Heart right ventricle (tissue), 16 donors: Measurements from ENCODE around the gene PLGRKT. TPM values are rescaled to one million over a fixed set of nuclear protein-coding genes. Genes with fewer than 3 reads are reported as not detected.
"Not testable (repeated sequence)": the region's sequence is repeated elsewhere in the genome, so short reads cannot be mapped to it uniquely, and the experiment has no call there.

ENCODE experiments used
- ATAC-seq, 8 donors: fragments of 200-7000 bp; cut with Tn5 transposase; one replicate each; pipeline ENCODE4 v1.9.1; 2020; ENCODE audit warnings: mild to moderate bottlenecking in 8 of 8, moderate library complexity in 8 of 8, moderate number of reproducible peaks in 1 of 8
- DNase-seq, 2 donors: peaks; one replicate each; pipeline ENCODE4 v3.0.0-alpha.2; 2020
- H3K27ac ChIP-seq, 10 donors: fragments of 200-600 bp; sonication (generic) in 2 of 10; one replicate each; pipeline versions ENCODE4 v1.5.0 to v1.8.0; 2020 to 2022; ENCODE audit warnings: mild to moderate bottlenecking in 3 of 10
- H3K27me3 ChIP-seq, 7 donors: fragments of 200-600 bp; one replicate each; pipeline ENCODE4 v1.8.0; 2021 to 2022; ENCODE audit warnings: mild to moderate bottlenecking in 2 of 7
- H3K36me3 ChIP-seq, 9 donors: fragments of 200-600 bp; sonication (generic) in 1 of 9; one replicate each; pipeline versions ENCODE4 v1.5.0 to v1.8.0; 2020 to 2022; ENCODE audit warnings: mild to moderate bottlenecking in 2 of 9
- H3K4me1 ChIP-seq, 9 donors: fragments of 200-600 bp; sonication (generic) in 1 of 9; one replicate each; pipeline versions ENCODE4 v1.5.0 to v1.8.0; 2020 to 2022; ENCODE audit warnings: mild to moderate bottlenecking in 4 of 9
- H3K4me3 ChIP-seq, 10 donors: fragments of 200-600 bp; sonication (generic) in 2 of 10; one replicate each; pipeline versions ENCODE4 v1.5.0 to v1.8.0; 2020 to 2022; ENCODE audit warnings: mild to moderate bottlenecking in 7 of 10, moderate library complexity in 2 of 10
- H3K9me3 ChIP-seq, 11 donors: fragments of 200-600 bp in 10 of 11; sonication (generic) in 2 of 11; one replicate each; pipeline versions ENCODE4 v1.5.0 to v1.8.0; 2013 to 2022; ENCODE audit warnings: mild to moderate bottlenecking in 2 of 11, control low read depth in 1 of 11, moderate library complexity in 1 of 11
- WGBS, 2 donors: extraction: QIAGEN DNeasy Blood & Tissue Kit; methylation state at CpG; one replicate each; pipeline ENCODE4 v1.1.7; 2013; ENCODE audit warnings: inconsistent platforms in 1 of 2; 5-methylcytosine and 5-hydroxymethylcytosine counted together
- intact Hi-C, 10 donors: fragments of 100-400 bp; cut with DNase I; formaldehyde crosslinking; loops; one replicate each; pipeline versions ENCODE4 v1.11.1 to v1.14.2; 2022
- polyA plus RNA-seq, 2 donors: library from polyadenylated mRNA; stranded (reverse); fragments of 200-250 nt; gene quantifications; one replicate each; pipeline ENCODE4 v1.2.3, GENCODE V29; 2013
- total RNA-seq, 10 donors: library from RNA; stranded (reverse); fragmentation: NEBNext Ultra II Directional in 3 of 10; extraction: Animal tissue kit (Norgen Biotek cat#: 25700) in 3 of 10; gene quantifications; one replicate each; pipeline versions ENCODE4 v1.2.1 to v1.2.4, GENCODE V29; 2021 to 2023
- TF ChIP-seq, protein P1 (sequence below), 9 donors: fragments of 200-600 bp; sonication (generic) in 2 of 9; IDR thresholded peaks; one replicate each; pipeline versions ENCODE4 v1.5.0 to v1.8.0; 2021 to 2022; ENCODE audit warnings: antibody characterized with exemption in 9 of 9, mild to moderate bottlenecking in 5 of 9, moderate library complexity in 1 of 9
- donor health status: Arrhythmogenic right ventricular cardiomyopathy.
- donor health status: ischemic (EF 13 %, LVEDD 7.1; RV severe dilation, severe dysfunction).
- donor health status: healthy with polysubstance abuse.
- donor health status: DM: no; HTN: yes; CAD: no.
- donor health status: DM: no; HTN: no; CAD: no.
- donor health status: ischemic (EF 25% LVEDD 6.9; RV normal size, moderate dysfunction).
- donor health status: ischemic (EF 25% LVEDD 5.7; RV mildly dilated, moderate dysfunction).
- donor health status: healthy.
- donor health status: DM: yes; HTN: yes; CAD: no.
- donor health status: Ischemic cardiomyopathy.
- donor health status: ischemic (EF 35%, LVEDD 5.7; RV mildly dilated, moderate dysfunction).
- donor health status: nonischemic (EF 11% LVEDD 7.7; RV severe dilation, severe dysfunction).
- donor health status: DM: yes; HTN: yes; CAD: no.
- donor health status: PGD.
- donor health status: ischemic (EF 29% LVEDD 5.4; RV normal size, mild dysfunction).
- donor health status: nonischemic (EF 23%, LVEDD 6.1; RV moderate dilation, normal function).

The PLGRKT gene
- total and polyA plus RNA-seq, 12 donors, result 11.8 to 53.0 (median 35.9) TPM

DNA sequence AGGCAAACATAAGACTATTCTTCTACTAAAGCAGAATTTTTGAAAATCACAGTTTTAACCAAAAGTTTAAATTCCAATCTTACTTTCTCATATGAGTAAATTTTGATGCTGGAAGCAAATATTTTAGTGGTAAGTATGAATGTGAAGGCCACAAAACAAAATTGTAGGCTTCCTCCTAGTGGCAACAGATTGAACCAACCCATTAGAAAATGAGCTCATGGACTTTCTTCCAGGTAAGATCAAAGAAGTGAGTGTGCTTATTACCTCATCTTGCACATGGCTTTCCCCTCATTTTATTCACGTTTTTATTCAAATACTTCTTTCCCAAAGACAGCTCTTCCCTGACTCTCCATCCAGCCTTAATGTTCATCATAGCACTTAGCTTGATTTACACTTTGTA is 116.7 kb downstream of the PLGRKT start:
- TF ChIP-seq, protein P1, sequence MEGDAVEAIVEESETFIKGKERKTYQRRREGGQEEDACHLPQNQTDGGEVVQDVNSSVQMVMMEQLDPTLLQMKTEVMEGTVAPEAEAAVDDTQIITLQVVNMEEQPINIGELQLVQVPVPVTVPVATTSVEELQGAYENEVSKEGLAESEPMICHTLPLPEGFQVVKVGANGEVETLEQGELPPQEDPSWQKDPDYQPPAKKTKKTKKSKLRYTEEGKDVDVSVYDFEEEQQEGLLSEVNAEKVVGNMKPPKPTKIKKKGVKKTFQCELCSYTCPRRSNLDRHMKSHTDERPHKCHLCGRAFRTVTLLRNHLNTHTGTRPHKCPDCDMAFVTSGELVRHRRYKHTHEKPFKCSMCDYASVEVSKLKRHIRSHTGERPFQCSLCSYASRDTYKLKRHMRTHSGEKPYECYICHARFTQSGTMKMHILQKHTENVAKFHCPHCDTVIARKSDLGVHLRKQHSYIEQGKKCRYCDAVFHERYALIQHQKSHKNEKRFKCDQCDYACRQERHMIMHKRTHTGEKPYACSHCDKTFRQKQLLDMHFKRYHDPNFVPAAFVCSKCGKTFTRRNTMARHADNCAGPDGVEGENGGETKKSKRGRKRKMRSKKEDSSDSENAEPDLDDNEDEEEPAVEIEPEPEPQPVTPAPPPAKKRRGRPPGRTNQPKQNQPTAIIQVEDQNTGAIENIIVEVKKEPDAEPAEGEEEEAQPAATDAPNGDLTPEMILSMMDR (IDR thresholded peaks at IDR 0.05), result no peak
- Histone ChIP-seq H3K9me3 (peaks cover 0 to 8% (median 3%) of the 10 kb centered on the region in 11 donors), H3K4me3 (no peak overlapping the region), H3K4me1 (no peaks in the 10 kb centered on the region), H3K27me3 (no peaks in the 10 kb centered on the region), H3K36me3 (no peaks in the 10 kb centered on the region), H3K27ac (no peak overlapping the region)
- intact Hi-C loops, result loop anchor here in 1 of 10 donors (10.0 kb wide), 1 partner anchor 64 kb away; no protein-coding TSS in a partner anchor
- ATAC-seq, result no peak
- WGBS, 2 donors, result 11 to 25% methylated on average over 1 of the region's 1 CpG
- DNase-seq, result no peak

DNA sequence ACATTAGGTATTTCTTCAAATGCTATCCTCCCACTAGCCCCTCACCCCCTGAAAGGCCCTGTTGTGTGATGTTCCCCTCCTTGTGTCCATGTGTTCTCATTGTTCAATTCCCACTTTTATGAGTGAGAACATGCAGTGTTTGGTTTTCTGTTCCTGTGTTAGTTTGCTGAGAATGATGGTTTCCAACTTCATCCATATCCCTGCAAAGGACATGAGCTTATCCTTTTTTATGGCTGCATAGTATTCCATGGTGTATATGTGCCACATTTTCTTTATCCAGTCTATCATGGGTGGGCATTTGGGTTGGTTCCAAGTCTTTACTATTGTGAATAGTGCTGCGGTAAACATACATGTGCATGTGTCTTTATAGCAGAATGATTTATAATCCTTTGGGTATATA is 121.3 kb downstream of the PLGRKT start:
- intact Hi-C loops, H3K36me3 ChIP-seq, H3K27me3 ChIP-seq, H3K4me3 ChIP-seq, H3K27ac ChIP-seq, ATAC-seq, H3K4me1 ChIP-seq, DNase-seq: not testable (repeated sequence)
- WGBS, 2 donors, result 98 to 100% methylated on average over 1 of the region's 1 CpG
- H3K9me3 ChIP-seq, result peaks cover 0 to 30% (median 16%) of the 10 kb centered on the region in 11 donors

GRCh38 chr9:5315187-5315923 is 122.4 kb downstream of the PLGRKT start:
- WGBS, 2 donors, result 57 to 58% methylated on average over 4 of the region's 4 CpGs
- peaks cover 0 to 30% (median 16%) of the 10 kb centered on the region in 11 donors for H3K9me3 ChIP-seq
- TF ChIP-seq, protein P1 (IDR thresholded peaks at IDR 0.05), result no peak
- H3K36me3 ChIP-seq, result no peaks in the 10 kb centered on the region
- H3K27me3 ChIP-seq, result peaks cover 0 to 8% (median 0%) of the 10 kb centered on the region in 7 donors
- H3K4me1 ChIP-seq, result peaks cover 0 to 2% (median 0%) of the 10 kb centered on the region in 9 donors
- intact Hi-C loops, result no loop called here
- no peak overlapping the region for H3K4me3 ChIP-seq
- ATAC-seq (no peak), DNase-seq (no peak)
- no peak overlapping the region for H3K27ac ChIP-seq

GRCh38 chr9:5310851-5311250 is 126.9 kb downstream of the PLGRKT start:
- H3K9me3 ChIP-seq, result peaks cover 0 to 20% (median 12%) of the 10 kb centered on the region in 11 donors
- TF ChIP-seq, protein P1 (IDR thresholded peaks at IDR 0.05), result no peak
- H3K27me3 ChIP-seq, result peaks cover 0 to 12% (median 0%) of the 10 kb centered on the region in 7 donors
- ATAC-seq (no peak), DNase-seq (no peak)
- H3K4me1 ChIP-seq, result peaks cover 0 to 2% (median 0%) of the 10 kb centered on the region in 9 donors
- H3K36me3 ChIP-seq, result no peaks in the 10 kb centered on the region
- intact Hi-C loops, result no loop called here
- H3K27ac ChIP-seq, result no peak overlapping the region
- no peak overlapping the region for H3K4me3 ChIP-seq

Other genes starting within 250 kb of the PLGRKT start
- gene INSL4, start 206.5 kb downstream of the PLGRKT start, total RNA-seq, result not detected
- not detected for gene INSL4, start 206.5 kb downstream of the PLGRKT start, polyA plus RNA-seq
- 1 to 10 TPM in 2 of 10 donors, under 1 TPM in 5, not detected in 3; 0.49 to 1.7 (median 0.85) TPM for gene RLN2, start 133.2 kb downstream of the PLGRKT start, total RNA-seq
- gene RLN2, start 133.2 kb downstream of the PLGRKT start, polyA plus RNA-seq, result under 1 TPM; 0.13 to 0.51 TPM
- under 1 TPM in 5 of 10 donors, not detected in 5; 0.33 to 0.38 (median 0.35) TPM for gene RLN1, start 98.0 kb downstream of the PLGRKT start, total RNA-seq
- under 1 TPM in 1 of 2 donors, not detected in 1; 0.04 TPM for gene RLN1, start 98.0 kb downstream of the PLGRKT start, polyA plus RNA-seq
- gene CD274, start 12.6 kb upstream of the PLGRKT start, total RNA-seq, result 10 to 100 TPM; 11.3 to 44.0 (median 13.5) TPM
- 10 to 100 TPM in 1 of 2 donors, 1 to 10 TPM in 1; 4.5 to 26.0 TPM for gene CD274, start 12.6 kb upstream of the PLGRKT start, polyA plus RNA-seq
- 1 to 10 TPM in 8 of 10 donors, under 1 TPM in 2; 0.72 to 8.6 (median 1.3) TPM for gene PDCD1LG2, start 72.6 kb upstream of the PLGRKT start, total RNA-seq
- 1 to 10 TPM in 1 of 2 donors, under 1 TPM in 1; 0.51 to 1.2 TPM for gene PDCD1LG2, start 72.6 kb upstream of the PLGRKT start, polyA plus RNA-seq
- gene RIC1, start 191.2 kb upstream of the PLGRKT start, total RNA-seq, result 10 to 100 TPM in 2 of 10 donors, 1 to 10 TPM in 8; 7.8 to 13.8 (median 8.5) TPM
- 1 to 10 TPM; 2.5 to 3.7 TPM for gene RIC1, start 191.2 kb upstream of the PLGRKT start, polyA plus RNA-seq